ENCODE data around the gene ZNF407.

GRCh38 chr18:74803769-74804168 is 206.1 kb downstream of the ZNF407 start:
- TF ChIP-seq, protein P1, sequence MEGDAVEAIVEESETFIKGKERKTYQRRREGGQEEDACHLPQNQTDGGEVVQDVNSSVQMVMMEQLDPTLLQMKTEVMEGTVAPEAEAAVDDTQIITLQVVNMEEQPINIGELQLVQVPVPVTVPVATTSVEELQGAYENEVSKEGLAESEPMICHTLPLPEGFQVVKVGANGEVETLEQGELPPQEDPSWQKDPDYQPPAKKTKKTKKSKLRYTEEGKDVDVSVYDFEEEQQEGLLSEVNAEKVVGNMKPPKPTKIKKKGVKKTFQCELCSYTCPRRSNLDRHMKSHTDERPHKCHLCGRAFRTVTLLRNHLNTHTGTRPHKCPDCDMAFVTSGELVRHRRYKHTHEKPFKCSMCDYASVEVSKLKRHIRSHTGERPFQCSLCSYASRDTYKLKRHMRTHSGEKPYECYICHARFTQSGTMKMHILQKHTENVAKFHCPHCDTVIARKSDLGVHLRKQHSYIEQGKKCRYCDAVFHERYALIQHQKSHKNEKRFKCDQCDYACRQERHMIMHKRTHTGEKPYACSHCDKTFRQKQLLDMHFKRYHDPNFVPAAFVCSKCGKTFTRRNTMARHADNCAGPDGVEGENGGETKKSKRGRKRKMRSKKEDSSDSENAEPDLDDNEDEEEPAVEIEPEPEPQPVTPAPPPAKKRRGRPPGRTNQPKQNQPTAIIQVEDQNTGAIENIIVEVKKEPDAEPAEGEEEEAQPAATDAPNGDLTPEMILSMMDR (CRISPR knock-in tag; IDR thresholded peaks at IDR 0.05) = no peak
- TF ChIP-seq ZNF274 (CRISPR knock-in tag; IDR thresholded peaks at IDR 0.05) (no peak), ZNF512B (CRISPR knock-in tag; IDR thresholded peaks at IDR 0.05; ENCODE audit: borderline replicate concordance) (no peak)
- TF ChIP-seq, protein P2, sequence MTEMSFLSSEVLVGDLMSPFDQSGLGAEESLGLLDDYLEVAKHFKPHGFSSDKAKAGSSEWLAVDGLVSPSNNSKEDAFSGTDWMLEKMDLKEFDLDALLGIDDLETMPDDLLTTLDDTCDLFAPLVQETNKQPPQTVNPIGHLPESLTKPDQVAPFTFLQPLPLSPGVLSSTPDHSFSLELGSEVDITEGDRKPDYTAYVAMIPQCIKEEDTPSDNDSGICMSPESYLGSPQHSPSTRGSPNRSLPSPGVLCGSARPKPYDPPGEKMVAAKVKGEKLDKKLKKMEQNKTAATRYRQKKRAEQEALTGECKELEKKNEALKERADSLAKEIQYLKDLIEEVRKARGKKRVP (CRISPR knock-in tag; IDR thresholded peaks at IDR 0.05) = no peak
